Glomerular endothelial cell (primary cell): ENCODE results near the gene LRRC8C. TPM values are rescaled to one million over a fixed set of nuclear protein-coding genes. Genes with fewer than 3 reads are reported as not detected.
A peak's percentile ranks its signal among the peaks of the same experiment; 100 is the strongest.

ENCODE experiments used
- DNase-seq: peaks from one replicate; pipeline ENCODE4 v3.0.0-alpha.2; 2011; ENCODE audit warnings: low read depth, low spot score; ENCODE audit errors: extremely low read depth
- total RNA-seq: library from RNA; depleted of rRNA; stranded (reverse); fragments of >200 nt; gene quantifications from 2 replicates; pipeline ENCODE4 v1.2.3, GENCODE V29; 2015

The LRRC8C gene
- total RNA-seq, 1 donor from 2014 or later = 36.6 TPM

- no peak for DNase-seq
Observed at GRCh38 chr1:89670163-89670562, 37.2 kb downstream of the LRRC8C start.

- no peak for DNase-seq
Observed at GRCh38 chr1:89670711-89671110, 37.8 kb downstream of the LRRC8C start.

GRCh38 chr1:89671775-89672488 is 39.0 kb downstream of the LRRC8C start:
- DNase-seq = no peak

- DNase-seq = no peak
Observed at GRCh38 chr1:89672489-89673183, 39.7 kb downstream of the LRRC8C start.

GRCh38 chr1:89673251-89673650 is 40.3 kb downstream of the LRRC8C start:
- no peak for DNase-seq

- DNase-seq = no peak
Observed at GRCh38 chr1:89675677-89676076, 42.8 kb downstream of the LRRC8C start.

GRCh38 chr1:89681045-89681729 is 48.3 kb downstream of the LRRC8C start:
- no peak for DNase-seq

- DNase-seq = no peak
Observed at GRCh38 chr1:89682611-89683010, 49.7 kb downstream of the LRRC8C start.

GRCh38 chr1:89685461-89685860 is 52.5 kb downstream of the LRRC8C start:
- DNase-seq = no peak

GRCh38 chr1:89686520-89686919 is 53.6 kb downstream of the LRRC8C start:
- DNase-seq = no peak

GRCh38 chr1:89687254-89687653 is 54.3 kb downstream of the LRRC8C start:
- no peak for DNase-seq

GRCh38 chr1:89688607-89689006 is 55.7 kb downstream of the LRRC8C start:
- no peak for DNase-seq

GRCh38 chr1:89689234-89689633 is 56.3 kb downstream of the LRRC8C start:
- DNase-seq = no peak

GRCh38 chr1:89690595-89690994 is 57.7 kb downstream of the LRRC8C start:
- no peak for DNase-seq

GRCh38 chr1:89692601-89693521 is 59.9 kb downstream of the LRRC8C start:
- DNase-seq = peak; percentile 91

- no peak for DNase-seq
Observed at GRCh38 chr1:89695847-89696246, 62.9 kb downstream of the LRRC8C start.

GRCh38 chr1:89697383-89697782 is 64.5 kb downstream of the LRRC8C start:
- DNase-seq = no peak

GRCh38 chr1:89698020-89698560 is 65.2 kb downstream of the LRRC8C start:
- DNase-seq = no peak

GRCh38 chr1:89698624-89699023 is 65.7 kb downstream of the LRRC8C start:
- no peak for DNase-seq

GRCh38 chr1:89699451-89699986 is 66.6 kb downstream of the LRRC8C start:
- no peak for DNase-seq
